HL-60 (cell line): ENCODE measurements around the gene SLC7A7.
A peak's percentile ranks its signal among the peaks of the same experiment; 100 is the strongest.
"Not testable (repeated sequence)": the region's sequence is repeated elsewhere in the genome, so short reads cannot be mapped to it uniquely, and the experiment has no call there.

Source experiments
- DNase-seq, 2 experiments: peaks; one replicate each; pipeline ENCODE4 v3.0.0-alpha.2; 2010 to 2020; ENCODE audit warnings: low read depth in 1 of 2, low spot score in 1 of 2
- H3K27ac ChIP-seq: fragments of 250-450 bp; sonication (Bioruptor Pico); replicated peaks from 2 replicates; pipeline ENCODE4 v1.5.1; 2020; ENCODE audit warnings: mild to moderate bottlenecking, moderate library complexity
- H3K27me3 ChIP-seq: fragments of 250-450 bp; sonication (Bioruptor Pico); 2 replicates; pipeline ENCODE4 v1.5.1; 2021; ENCODE audit warnings: mild to moderate bottlenecking, moderate library complexity; ENCODE audit not compliant: insufficient read depth, poor library complexity, severe bottlenecking
- H3K4me3 ChIP-seq: replicated peaks from 2 replicates; pipeline ENCODE4 v1.5.1; 2011; ENCODE audit warnings: mild to moderate bottlenecking, control low read depth, low read length; ENCODE audit not compliant: insufficient read depth
- GABPA ChIP-seq: IDR thresholded peaks from 2 replicates; pipeline ENCODE4 v1.6.1; 2012; ENCODE audit warnings: low read depth
- POLR2AphosphoS5 ChIP-seq: IDR thresholded peaks from 2 replicates; pipeline ENCODE4 v1.6.1; 2012; ENCODE audit warnings: low read depth
- REST ChIP-seq: IDR thresholded peaks from 2 replicates; pipeline ENCODE4 v1.6.1; 2012; ENCODE audit warnings: low read depth; ENCODE audit not compliant: insufficient replicate concordance
- SPI1 ChIP-seq: IDR thresholded peaks from 2 replicates; pipeline ENCODE4 v1.6.1; 2012; ENCODE audit warnings: low read depth, mild to moderate bottlenecking, borderline replicate concordance
- TF ChIP-seq, protein P1 (sequence below): IDR thresholded peaks from one replicate; pipeline ENCODE4 v1.5.1; 2011; ENCODE audit warnings: low read length, control low read depth, inconsistent platforms; ENCODE audit not compliant: insufficient read depth

Gene SLC7A7

GRCh38 chr14:22829661-22830442 is 14.6 kb upstream of the SLC7A7 start, which contains the start of gene MRPL52:
Gene MRPL52, plus strand, starts transcription at chr14:22829887. Its CDS starts 26 bp downstream, at chr14:22829913.
- Histone ChIP-seq H3K27me3 (no peaks in the 10 kb centered on the region), H3K4me3 (peak within 1 kb of the TSS; percentile 95), H3K27ac (peak within 1 kb of the TSS; percentile 85)
- TF ChIP-seq SPI1 (no peak), GABPA (peak; percentile 59), REST (peak; percentile 30), POLR2AphosphoS5 (peak; percentile 61)
- TF ChIP-seq, protein P1, sequence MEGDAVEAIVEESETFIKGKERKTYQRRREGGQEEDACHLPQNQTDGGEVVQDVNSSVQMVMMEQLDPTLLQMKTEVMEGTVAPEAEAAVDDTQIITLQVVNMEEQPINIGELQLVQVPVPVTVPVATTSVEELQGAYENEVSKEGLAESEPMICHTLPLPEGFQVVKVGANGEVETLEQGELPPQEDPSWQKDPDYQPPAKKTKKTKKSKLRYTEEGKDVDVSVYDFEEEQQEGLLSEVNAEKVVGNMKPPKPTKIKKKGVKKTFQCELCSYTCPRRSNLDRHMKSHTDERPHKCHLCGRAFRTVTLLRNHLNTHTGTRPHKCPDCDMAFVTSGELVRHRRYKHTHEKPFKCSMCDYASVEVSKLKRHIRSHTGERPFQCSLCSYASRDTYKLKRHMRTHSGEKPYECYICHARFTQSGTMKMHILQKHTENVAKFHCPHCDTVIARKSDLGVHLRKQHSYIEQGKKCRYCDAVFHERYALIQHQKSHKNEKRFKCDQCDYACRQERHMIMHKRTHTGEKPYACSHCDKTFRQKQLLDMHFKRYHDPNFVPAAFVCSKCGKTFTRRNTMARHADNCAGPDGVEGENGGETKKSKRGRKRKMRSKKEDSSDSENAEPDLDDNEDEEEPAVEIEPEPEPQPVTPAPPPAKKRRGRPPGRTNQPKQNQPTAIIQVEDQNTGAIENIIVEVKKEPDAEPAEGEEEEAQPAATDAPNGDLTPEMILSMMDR, result no peak
- peak; percentile 88 to 92 for DNase-seq

DNA sequence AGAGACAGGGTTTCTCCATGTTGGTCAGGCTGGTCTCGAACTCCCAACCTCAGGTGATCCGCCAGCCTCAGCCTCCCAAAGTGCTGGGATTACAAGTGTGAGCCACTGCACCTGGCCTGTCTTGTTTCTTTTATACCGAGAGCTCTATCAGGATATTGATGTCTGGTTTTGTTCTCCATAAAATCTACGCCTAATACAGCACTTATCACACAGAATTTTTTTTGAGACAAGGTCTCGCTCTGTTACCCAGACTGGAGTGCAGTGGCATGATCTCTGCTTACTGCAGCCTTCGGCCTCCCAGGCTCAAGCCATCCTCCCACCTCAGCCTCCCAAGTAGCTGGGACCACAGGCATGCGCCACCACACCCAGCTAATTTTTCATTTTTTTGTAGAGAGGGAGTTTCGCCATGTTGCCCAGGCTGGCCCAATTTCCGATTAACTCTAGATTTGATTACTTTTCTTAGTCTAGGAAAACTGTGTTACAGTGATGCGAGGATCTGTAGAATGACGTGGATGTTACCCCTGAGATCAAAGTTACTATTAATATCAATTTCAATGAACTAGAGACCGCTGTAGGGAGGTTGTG is 13.9 kb upstream of the SLC7A7 start:
- H3K27ac ChIP-seq, result peak overlapping the region; percentile 85
- not testable (repeated sequence) for H3K4me3 ChIP-seq, DNase-seq, H3K27me3 ChIP-seq

DNA sequence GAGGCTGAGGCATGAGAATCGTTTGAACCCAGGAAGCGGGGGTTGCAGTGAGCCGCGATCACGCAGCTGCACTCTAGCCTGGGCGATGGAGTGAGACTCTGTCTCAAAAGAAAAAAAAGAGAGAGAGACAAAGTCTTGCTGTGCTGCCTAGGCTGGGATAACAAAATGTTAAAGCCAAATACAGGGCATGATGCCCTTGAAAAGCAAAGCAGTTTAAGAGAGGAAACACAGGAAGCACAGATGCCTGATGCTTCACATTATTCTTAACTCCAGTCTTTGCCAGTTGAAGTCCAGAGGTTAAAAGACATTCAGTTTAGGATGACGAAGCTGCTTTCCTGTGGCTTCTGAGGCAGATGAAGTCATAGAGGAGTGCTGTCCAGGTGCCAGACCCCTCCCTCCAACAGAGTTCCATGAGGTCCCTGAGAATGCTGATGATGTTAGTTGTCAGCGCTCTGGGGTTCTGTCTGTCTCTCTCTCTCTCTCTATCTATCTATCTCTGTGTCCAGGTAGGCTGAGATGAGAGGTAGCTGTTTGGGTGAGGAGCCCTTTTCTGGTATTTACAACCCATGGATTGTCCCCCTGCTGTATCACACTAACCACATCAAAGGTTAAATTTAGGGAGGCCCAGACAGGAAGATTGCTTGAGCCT is 9.6 kb upstream of the SLC7A7 start:
- DNase-seq, result no peak
- TF ChIP-seq GABPA (no peak), POLR2AphosphoS5 (no peak), SPI1 (no peak), REST (no peak)
- TF ChIP-seq, protein P1, result no peak
- H3K27me3 ChIP-seq, result no peaks in the 10 kb centered on the region
- H3K27ac ChIP-seq, result no peak overlapping the region
- no peak overlapping the region for H3K4me3 ChIP-seq

DNA sequence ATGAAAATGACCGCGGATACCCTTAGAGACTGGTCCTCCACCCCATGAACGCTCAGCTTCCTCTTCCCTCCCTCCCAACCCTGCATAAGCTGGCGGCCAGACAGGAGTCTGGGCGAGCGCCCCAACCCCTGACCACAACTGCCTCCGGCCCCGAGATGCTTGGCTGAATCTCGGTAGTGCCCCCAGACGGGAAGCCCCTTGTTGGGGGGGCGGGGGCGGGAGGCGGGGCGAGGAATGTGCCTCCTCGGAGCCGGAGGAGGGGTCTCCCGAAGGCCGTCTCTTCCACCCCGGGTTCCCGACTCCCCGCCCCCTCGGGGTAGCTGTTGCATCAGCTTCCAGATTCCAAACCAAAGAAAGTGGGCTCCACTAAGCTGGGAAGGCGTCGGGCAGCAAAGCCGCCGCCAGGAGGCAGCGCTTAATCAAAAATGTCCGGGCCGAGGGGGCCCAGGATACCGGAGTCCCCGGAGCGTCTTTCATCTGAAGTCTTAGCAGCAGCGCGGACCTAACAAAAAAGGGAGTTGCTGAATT is 7.4 kb upstream of the SLC7A7 start:
- Histone ChIP-seq H3K4me3 (peak overlapping the region; percentile 35), H3K27ac (no peak overlapping the region), H3K27me3 (no peaks in the 10 kb centered on the region)
- TF ChIP-seq, protein P1, result peak; percentile 44
- TF ChIP-seq POLR2AphosphoS5, result no peak
- DNase-seq, result peak; percentile 53 to 56
